Fibroblast of mammary gland (primary cell): ENCODE measurements around the gene DCST2.

Experiments
- DNase-seq: peaks from one replicate; pipeline ENCODE4 v3.0.0-alpha.2; 2010; ENCODE audit warnings: low read depth
- H3K4me3 ChIP-seq: 2 replicates; pipeline ENCODE4 v1.5.1; 2011; ENCODE audit warnings: low read depth, mild to moderate bottlenecking, low read length, moderate library complexity; ENCODE audit not compliant: control insufficient read depth
- CTCF ChIP-seq: conservative IDR thresholded peaks from 2 replicates; pipeline ENCODE4 v1.5.1; 2011; ENCODE audit warnings: low read depth, low read length, inconsistent platforms; ENCODE audit not compliant: control insufficient read depth, insufficient read depth

Gene DCST2

GRCh38 chr1:155079487-155080311 lies 46.1 kb upstream of the DCST2 start:
- no peak for TF ChIP-seq CTCF
- DNase-seq, result no peak
- H3K4me3 ChIP-seq, result no peak overlapping the region

GRCh38 chr1:155079210-155079486 lies 45.6 kb upstream of the DCST2 start:
- DNase-seq, result no peak
- peak overlapping the region; percentile 21 for H3K4me3 ChIP-seq
- no peak for TF ChIP-seq CTCF

DNA sequence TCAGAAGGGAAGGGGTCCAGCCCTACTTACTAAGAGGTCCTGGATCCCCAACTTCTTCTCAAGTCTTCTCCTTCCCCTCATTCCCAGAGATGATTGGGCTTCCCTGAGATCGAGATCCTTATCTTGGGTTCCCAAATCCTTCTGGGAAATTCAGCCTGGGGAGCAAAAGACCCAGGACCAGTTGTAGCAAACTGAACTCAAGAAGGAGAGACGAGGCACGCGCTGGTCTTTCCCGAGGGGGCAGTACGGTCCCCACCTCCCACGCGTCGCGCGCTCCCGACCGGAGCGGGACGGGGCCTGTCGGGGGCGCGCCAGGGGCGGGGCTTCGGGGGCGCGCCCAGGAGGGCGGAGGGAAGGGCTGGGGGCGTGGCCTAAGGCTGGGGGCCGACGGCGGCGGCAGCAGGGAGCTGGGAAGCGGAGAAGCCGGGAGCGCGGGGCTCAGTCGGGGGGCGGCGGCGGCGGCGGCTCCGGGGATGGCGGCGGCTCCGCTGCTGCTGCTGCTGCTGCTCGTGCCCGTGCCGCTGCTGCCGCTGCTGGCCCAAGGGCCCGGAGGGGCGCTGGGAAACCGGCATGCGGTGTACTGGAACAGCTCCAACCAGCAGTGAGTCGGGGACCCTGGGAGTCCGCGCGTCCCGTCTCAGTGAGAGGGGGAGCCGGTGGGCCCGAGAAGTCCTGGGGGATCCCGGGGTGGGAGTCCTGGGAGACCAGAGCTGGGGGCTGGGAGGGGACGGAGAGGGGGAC lies 45.1 kb upstream of the DCST2 start, which contains the start of gene EFNA3:
TSS of gene EFNA3 (plus strand) at position 369 of the 741 bp plus-strand sequence. CDS start at position 474, 105 bp downstream.
- DNase-seq, result peak; percentile 46
- peak within 1 kb of the TSS; percentile 21 for H3K4me3 ChIP-seq
- TF ChIP-seq CTCF, result no peak

DNA sequence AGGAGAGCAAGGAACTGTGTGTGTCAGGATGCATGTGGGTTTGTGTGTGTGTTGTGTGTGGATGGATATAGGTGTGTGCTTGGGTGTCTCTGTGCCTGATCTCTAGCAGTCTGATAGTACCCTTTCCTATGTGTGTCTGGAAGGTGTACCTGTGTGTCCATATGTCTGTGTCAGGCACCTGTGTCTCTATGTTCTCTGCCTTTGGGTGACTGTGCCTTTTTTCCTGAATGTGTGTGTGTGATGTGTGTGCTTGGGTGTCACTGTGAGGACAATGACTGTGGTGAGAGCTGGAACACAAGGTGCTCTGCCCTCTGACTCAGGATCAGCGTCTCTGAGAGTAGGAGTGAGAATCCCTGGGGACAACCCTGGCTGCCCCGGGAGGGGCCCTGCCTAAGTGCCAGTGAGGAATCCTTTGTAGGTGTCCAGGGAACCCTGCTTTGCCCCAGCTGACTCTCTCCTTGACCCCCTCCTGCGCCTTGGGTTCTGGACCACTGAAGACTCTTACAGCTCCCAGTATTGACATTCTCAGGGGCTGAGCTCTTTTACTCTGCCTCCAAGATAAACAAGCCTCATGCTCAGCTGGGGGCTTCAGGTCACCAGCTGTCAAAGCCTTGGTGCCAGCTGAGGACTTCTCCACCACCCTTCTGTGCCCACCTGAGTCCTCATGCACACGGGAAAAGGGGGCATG lies 44.3 kb upstream of the DCST2 start:
- no peak for TF ChIP-seq CTCF
- peak; percentile 39 for DNase-seq
- no peak overlapping the region for H3K4me3 ChIP-seq

- no peak for DNase-seq
- no peak for TF ChIP-seq CTCF
These were observed 43.8 kb upstream of the DCST2 start for GRCh38 chr1:155077346-155077745.

DNA sequence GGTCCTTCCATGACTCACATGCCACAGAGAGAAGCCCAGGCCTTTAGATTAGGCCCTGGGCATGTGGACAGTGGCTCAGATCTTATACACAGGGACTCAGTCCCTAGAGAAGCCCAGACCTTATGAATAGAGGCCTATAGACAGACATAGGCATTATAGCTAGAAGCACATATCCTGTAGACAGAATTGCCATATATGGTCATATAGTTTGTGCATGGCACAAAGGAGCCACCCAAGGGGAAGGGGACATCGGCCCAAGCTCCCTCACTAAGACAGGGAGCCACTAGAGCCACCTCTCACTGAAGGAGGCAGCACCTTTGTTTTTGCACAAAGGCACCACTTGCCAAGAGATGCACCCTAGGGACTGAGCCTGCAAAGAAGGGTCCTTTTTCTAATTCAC lies 42.8 kb upstream of the DCST2 start:
- no peak overlapping the region for H3K4me3 ChIP-seq
- DNase-seq, result no peak
- no peak for TF ChIP-seq CTCF

More at GRCh38 chr1:155077346-155077745, 43.8 kb upstream of the DCST2 start:
- H3K4me3 ChIP-seq, result no peak overlapping the region
